BLaER1 treated with 17β-estradiol and CSF1 and Interleukin-3, amounts not matched to agents 10 nM and 100 nM (cell line): ENCODE results near the gene KLHL35.

Experiments
- H3K27ac ChIP-seq, 11 experiments: shearing (Covaris generic); formaldehyde crosslinking; 2 replicates each; pipeline ENCODE4 v1.8.1; 2022
- H3K27me3 ChIP-seq, 11 experiments: shearing (Covaris generic); formaldehyde crosslinking; 2 replicates each; pipeline ENCODE4 v1.8.1; 2022
- H3K36me3 ChIP-seq, 11 experiments: shearing (Covaris generic); formaldehyde crosslinking; 2 replicates each; pipeline ENCODE4 v1.8.1; 2022
- H3K4me1 ChIP-seq, 10 experiments: shearing (Covaris generic); formaldehyde crosslinking; 2 replicates each; pipeline ENCODE4 v1.8.1; 2022
- H3K4me2 ChIP-seq, 11 experiments: shearing (Covaris generic); formaldehyde crosslinking; 2 replicates each; pipeline ENCODE4 v1.8.1; 2022
- H3K4me3 ChIP-seq, 10 experiments: shearing (Covaris generic); formaldehyde crosslinking; 2 replicates each; pipeline ENCODE4 v1.8.1; 2022
- H3K9ac ChIP-seq, 11 experiments: shearing (Covaris generic); formaldehyde crosslinking; 2 replicates each; pipeline ENCODE4 v1.8.1; 2022
- H3K9me3 ChIP-seq, 11 experiments: shearing (Covaris generic); formaldehyde crosslinking; replicated peaks in 1 of 11; 2 replicates each; pipeline ENCODE4 v1.8.1; 2022
- H4K20me1 ChIP-seq, 11 experiments: shearing (Covaris generic); formaldehyde crosslinking; 2 replicates each; pipeline ENCODE4 v1.8.1; 2022
- Cebpa-rat ChIP-seq, 11 experiments: shearing (Covaris generic); IDR thresholded peaks; 2 replicates each; pipeline ENCODE4 v1.8.1; 2022

The KLHL35 gene, protein sequence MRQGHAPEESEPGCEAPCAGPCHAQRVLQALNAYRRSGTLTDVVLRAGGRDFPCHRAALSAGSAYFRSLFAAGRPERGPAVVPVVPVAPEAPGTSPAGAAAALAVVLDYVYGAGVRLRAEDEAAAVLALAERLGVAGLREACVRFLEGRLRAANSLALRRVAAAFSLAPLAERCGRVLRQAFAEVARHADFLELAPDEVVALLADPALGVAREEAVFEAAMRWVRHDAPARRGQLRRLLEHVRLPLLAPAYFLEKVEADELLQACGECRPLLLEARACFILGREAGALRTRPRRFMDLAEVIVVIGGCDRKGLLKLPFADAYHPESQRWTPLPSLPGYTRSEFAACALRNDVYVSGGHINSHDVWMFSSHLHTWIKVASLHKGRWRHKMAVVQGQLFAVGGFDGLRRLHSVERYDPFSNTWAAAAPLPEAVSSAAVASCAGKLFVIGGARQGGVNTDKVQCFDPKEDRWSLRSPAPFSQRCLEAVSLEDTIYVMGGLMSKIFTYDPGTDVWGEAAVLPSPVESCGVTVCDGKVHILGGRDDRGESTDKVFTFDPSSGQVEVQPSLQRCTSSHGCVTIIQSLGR

DNA sequence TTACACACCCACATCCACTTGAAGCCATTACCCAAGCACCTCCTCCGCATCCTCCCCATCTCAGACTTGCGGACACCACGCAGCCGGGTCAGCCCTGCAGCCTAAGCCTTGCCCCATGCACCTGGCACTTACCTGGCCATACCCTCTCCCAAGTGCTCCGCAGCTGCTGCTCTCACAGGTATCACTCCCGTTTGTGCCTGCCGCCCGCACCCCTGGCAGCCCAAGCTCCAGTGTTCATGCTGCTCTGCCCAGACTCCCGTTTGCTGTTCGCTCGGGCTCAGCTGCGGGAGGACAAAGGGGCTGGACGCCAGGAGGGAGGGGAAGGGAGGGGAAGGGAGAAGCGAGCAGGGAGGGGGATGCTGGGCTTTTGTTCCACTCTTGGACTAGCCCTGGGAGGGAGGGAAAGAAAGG lies at the start of gene KLHL35:
Gene KLHL35 (minus strand): TSS at position 293 of the 411 bp plus-strand sequence. CDS start 2,574 bp downstream, outside the sequence.
- Histone ChIP-seq H3K27ac (no peak within 1 kb of the TSS), H3K27me3 (peaks cover 49 to 63% (median 59%) of the 10 kb centered on the region in 11 experiments), H3K4me2 (no peak within 1 kb of the TSS; a peak in 2 of 22 replicates), H3K4me3 (no peak within 1 kb of the TSS), H3K4me1 (peaks cover 0 to 24% (median 10%) of the 10 kb centered on the region in 10 experiments; a peak in 10 of 20 replicates), H4K20me1 (peaks cover 0 to 24% (median 0%) of the 10 kb centered on the region in 11 experiments; a peak in 5 of 22 replicates), H3K36me3 (peaks cover 0 to 5% (median 0%) of the 10 kb centered on the region in 11 experiments; a peak in 2 of 22 replicates), H3K9ac (no peak within 1 kb of the TSS), H3K9me3 (peaks cover 0 to 16% (median 6%) of the 10 kb centered on the region in 11 experiments; a peak in 13 of 22 replicates)
- TF ChIP-seq Cebpa-rat (IDR thresholded peaks at IDR 0.05) = no peak

DNA sequence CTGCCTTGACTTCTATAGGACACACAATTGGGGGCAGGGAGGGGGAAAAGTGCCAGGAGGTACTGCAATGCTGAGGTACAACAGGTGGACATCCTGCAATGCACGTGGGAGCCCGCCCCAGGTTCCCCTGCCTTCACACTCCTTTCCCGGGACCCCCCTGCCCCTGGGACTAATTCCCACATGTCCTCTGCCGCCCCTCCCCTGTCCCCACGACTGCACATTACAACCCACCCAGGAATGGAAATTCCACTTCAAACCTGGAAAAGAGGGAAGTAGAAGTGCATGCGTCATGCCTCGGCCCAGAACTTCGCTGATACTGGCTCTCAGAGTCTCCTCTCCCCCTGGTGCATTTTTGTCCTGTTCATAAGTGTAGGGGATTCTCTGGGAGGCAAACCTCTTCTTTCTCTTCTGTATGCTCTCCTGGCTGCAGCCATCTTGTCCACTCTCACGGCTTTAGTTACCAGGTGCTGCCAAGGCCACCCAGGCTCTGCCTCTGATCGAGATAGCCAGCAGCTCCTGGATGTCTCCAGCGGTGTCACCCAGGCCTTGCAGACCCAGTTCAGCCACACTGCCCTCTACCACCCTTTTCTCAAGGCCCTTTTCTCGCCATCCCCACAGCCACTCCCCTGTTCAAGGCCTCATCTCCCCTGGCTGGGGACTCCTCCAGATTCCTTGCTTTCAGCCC lies 49.1 kb upstream of the KLHL35 start:
- Histone ChIP-seq H4K20me1 (peaks cover 0 to 11% (median 0%) of the 10 kb centered on the region in 11 experiments; a peak in 2 of 22 replicates), H3K9me3 (no peaks in the 10 kb centered on the region), H3K9ac (peak overlapping the region in 2 of 11 experiments; percentile 7 to 42; a peak in 1 of 22 replicates), H3K4me3 (no peak overlapping the region), H3K27me3 (no peaks in the 10 kb centered on the region), H3K27ac (no peak overlapping the region), H3K4me1 (peaks cover 3 to 40% (median 21%) of the 10 kb centered on the region in 10 experiments; a peak in 19 of 20 replicates), H3K4me2 (peak overlapping the region in 5 of 11 experiments; percentile 42 to 57 (median 47); a peak in 11 of 22 replicates), H3K36me3 (no peaks in the 10 kb centered on the region; a peak in 2 of 22 replicates)
- no peak for TF ChIP-seq Cebpa-rat (IDR thresholded peaks at IDR 0.05)

DNA sequence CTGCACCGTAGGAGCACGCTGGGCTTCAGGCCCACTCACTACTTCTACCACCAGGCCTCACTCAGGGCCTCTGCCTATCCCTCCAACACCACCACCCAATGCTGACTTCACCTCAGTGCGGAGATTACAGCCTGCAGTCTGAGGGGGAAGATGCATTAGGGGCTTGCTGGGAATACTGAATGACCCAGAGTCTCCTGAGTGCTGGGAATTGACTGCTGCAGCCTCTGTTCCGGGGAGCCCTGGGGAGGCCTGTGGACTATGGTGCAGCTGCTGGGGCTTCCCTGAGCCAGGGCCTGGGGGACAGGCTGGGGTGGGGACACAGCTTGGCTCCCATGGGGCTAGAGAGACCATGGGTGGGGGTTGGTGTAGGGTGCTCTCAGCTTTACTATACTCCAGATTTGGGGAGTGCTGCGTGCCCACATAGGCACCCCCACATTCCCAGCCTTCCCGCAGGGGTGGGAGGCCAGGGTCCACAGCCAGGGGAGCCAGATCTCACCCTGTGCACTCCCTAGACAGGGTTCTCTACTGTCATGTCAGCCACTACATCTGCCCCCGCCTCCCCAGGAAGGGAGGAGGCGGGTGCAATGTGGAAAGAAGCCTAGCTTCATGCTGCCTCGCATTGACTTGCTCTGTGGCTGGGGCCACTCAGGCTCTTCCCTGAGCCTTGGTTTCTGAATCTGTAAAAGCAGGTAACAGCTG lies 48.4 kb upstream of the KLHL35 start:
- H3K4me1 ChIP-seq = peaks cover 9 to 45% (median 22%) of the 10 kb centered on the region in 10 experiments
- no peaks in the 10 kb centered on the region for H3K9me3 ChIP-seq
- peak overlapping the region in 3 of 11 experiments; percentile 2 to 27 (median 22); a peak in 2 of 22 replicates for H3K27ac ChIP-seq
- no peaks in the 10 kb centered on the region for H3K27me3 ChIP-seq
- H3K4me3 ChIP-seq = no peak overlapping the region
- no peak for TF ChIP-seq Cebpa-rat (IDR thresholded peaks at IDR 0.05)
- no peak overlapping the region for H3K9ac ChIP-seq
- H3K4me2 ChIP-seq = peak overlapping the region in 5 of 11 experiments; percentile 42 to 57 (median 47); a peak in 10 of 22 replicates
- peaks cover 0 to 11% (median 0%) of the 10 kb centered on the region in 11 experiments; a peak in 2 of 22 replicates for H4K20me1 ChIP-seq
- no peaks in the 10 kb centered on the region; a peak in 2 of 22 replicates for H3K36me3 ChIP-seq

DNA sequence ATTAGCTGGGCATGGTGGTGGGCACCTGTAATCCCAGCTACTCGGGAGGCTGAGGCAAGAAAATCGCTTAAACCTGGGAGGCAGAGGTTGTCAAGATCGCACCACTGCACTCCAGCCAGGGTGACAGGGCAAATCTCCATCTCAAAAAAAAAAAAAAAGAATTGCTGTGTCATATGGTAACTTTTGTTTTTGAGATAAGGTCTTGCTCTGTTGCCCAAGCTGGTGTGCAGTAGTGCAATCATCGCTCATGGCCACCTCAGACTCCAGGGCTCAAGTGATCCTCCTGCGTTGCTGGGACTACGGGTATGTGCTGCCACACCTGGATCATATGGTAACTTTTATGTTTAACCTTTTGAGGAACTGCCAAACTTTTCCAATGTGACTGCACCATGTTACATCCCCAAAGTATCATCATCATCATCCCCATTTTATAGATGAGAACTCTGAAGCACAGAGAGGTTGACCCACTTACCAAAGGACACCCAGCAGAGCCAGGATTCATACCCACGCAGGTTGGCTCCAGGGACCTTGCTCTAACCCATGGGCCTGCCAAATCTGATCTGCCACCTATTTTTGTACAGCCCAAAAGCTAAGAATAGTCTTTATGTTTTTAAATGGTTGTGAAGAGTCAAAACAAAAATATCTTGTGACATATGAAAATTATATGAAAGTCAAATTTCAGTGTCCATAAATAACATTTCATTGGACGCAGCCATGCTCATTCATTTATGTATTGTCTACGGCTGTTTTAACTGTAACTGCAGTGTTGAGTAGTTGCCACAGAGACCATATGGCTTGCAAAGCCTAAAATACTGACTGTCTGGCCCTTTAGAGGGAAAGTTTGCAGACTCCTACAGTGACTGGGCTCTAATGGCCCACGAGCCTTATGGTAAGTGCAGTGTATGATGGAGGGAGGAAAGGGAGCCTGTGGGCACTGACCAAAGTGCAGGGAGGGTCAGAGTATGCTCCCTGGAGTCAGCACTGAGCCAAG lies 47.5 kb upstream of the KLHL35 start:
- TF ChIP-seq Cebpa-rat (IDR thresholded peaks at IDR 0.05) = peak in 1 of 11 experiments; percentile 15; a peak in 1 of 22 replicates
- H3K36me3 ChIP-seq = no peaks in the 10 kb centered on the region; a peak in 2 of 22 replicates
- peak overlapping the region in 3 of 11 experiments; percentile 14 to 57 (median 47); a peak in 4 of 22 replicates for H3K4me2 ChIP-seq
- no peaks in the 10 kb centered on the region for H3K27me3 ChIP-seq
- H3K9ac ChIP-seq = no peak overlapping the region
- no peaks in the 10 kb centered on the region for H3K9me3 ChIP-seq
- H3K4me3 ChIP-seq = no peak overlapping the region
- H3K27ac ChIP-seq = peak overlapping the region in 2 of 11 experiments; percentile 22 to 27; a peak in 2 of 22 replicates
- peaks cover 18 to 54% (median 31%) of the 10 kb centered on the region in 10 experiments for H3K4me1 ChIP-seq
- H4K20me1 ChIP-seq = peaks cover 0 to 11% (median 0%) of the 10 kb centered on the region in 11 experiments; a peak in 2 of 22 replicates

DNA sequence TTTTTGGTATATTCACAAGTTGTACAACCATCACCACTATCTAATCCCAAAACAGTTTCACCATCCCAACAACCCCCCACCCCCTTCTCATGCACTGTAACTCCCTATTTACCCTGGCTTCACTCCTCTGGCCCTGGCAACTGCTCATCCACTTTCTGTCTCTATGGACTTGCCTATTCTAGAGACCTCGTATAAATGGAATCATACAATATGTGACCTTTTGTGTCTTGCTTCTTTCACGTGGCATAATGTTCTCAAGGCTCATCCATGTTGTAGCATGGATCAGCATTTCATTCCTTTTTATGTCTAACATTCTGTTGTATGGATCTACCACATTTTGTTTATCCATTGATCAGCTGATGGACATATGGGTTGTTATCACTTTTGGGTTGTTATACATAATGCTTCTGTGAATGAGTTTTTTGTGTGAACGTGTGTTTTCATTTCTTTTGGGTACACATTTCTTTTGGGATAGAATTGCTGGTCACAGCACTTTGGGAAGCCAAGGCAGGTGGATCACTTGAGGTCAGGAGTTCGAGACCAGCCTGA lies 46.7 kb upstream of the KLHL35 start:
- Histone ChIP-seq H3K36me3 (no peaks in the 10 kb centered on the region; a peak in 2 of 22 replicates), H3K9ac (no peak overlapping the region), H3K27ac (no peak overlapping the region), H3K4me1 (peaks cover 26 to 62% (median 39%) of the 10 kb centered on the region in 10 experiments), H3K4me3 (no peak overlapping the region), H3K27me3 (no peaks in the 10 kb centered on the region), H3K4me2 (no peak overlapping the region), H3K9me3 (no peaks in the 10 kb centered on the region), H4K20me1 (peaks cover 0 to 11% (median 0%) of the 10 kb centered on the region in 11 experiments; a peak in 2 of 22 replicates)
- TF ChIP-seq Cebpa-rat (IDR thresholded peaks at IDR 0.05) = no peak

DNA sequence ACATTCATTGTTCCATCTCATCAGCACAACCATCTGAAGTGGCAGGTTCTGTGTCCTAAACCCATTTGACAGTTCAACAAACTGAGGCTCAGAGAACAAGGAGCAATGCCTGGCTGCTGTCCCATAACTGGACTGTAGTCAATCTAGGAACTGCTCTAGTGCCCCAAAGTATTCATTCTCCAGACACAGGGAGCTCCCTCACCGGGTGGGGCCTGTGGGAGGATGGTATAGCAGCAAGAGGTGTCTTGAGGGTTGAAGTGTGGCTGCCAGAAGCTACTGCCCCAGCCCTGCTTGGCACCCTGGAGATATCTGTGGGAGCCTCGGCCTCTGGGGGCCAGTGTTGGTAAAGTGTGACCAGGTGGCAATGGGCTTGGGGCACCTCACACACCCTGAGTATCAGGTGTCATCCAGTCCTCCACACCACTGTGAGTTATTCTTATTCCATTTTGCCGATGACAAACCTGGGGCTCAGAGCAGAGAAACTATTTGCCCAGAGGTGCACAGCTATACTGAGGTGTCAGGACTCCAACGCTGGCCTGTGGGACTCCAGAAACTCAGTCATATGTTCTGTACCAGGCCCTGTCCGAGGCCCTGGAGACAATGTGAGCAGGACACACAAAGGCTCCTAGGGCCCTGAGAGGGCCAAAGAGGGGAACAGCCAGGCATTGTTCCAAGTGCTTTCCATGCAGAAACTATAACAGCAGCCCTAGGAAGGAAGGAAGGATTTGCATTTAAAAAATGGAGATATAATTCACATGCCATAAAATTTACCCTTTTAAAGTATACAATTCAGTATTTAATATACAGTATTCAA lies 46.0 kb upstream of the KLHL35 start:
- H3K27me3 ChIP-seq = no peaks in the 10 kb centered on the region
- H3K36me3 ChIP-seq = no peaks in the 10 kb centered on the region; a peak in 2 of 22 replicates
- no peak overlapping the region; a peak in 1 of 22 replicates for H3K9ac ChIP-seq
- no peak overlapping the region for H3K27ac ChIP-seq
- no peak overlapping the region for H3K4me3 ChIP-seq
- H4K20me1 ChIP-seq = peaks cover 0 to 11% (median 0%) of the 10 kb centered on the region in 11 experiments; a peak in 2 of 22 replicates
- no peak overlapping the region for H3K4me2 ChIP-seq
- peaks cover 33 to 69% (median 46%) of the 10 kb centered on the region in 10 experiments for H3K4me1 ChIP-seq
- H3K9me3 ChIP-seq = no peaks in the 10 kb centered on the region
- no peak for TF ChIP-seq Cebpa-rat (IDR thresholded peaks at IDR 0.05)
